Heart left ventricle (tissue), 16 donors: Measurements from ENCODE around the gene C19orf12. TPM values are rescaled to one million over a fixed set of nuclear protein-coding genes. Genes with fewer than 3 reads are reported as not detected.

Experiments used
- ATAC-seq, 4 donors: fragments of 200-7000 bp; cut with Tn5 transposase; one replicate each; pipeline ENCODE4 v1.9.1; 2020 to 2022; ENCODE audit warnings: moderate library complexity in 4 of 4, mild to moderate bottlenecking in 3 of 4, moderate number of reproducible peaks in 1 of 4
- DNase-seq, 5 donors: peaks; one replicate each; pipeline ENCODE4 v3.0.0-alpha.2; 2020
- H3K27ac ChIP-seq, 12 donors: fragments of 200-600 bp; sonication (generic) in 4 of 12; one replicate each; pipeline versions ENCODE4 v1.5.0 to v1.8.0; 2016 to 2022; ENCODE audit warnings: mild to moderate bottlenecking in 2 of 12
- H3K27me3 ChIP-seq, 9 donors: fragments of 200-600 bp; sonication (generic) in 2 of 9; one replicate each; pipeline versions ENCODE4 v1.5.1 to v1.8.0; 2016 to 2022; ENCODE audit warnings: mild to moderate bottlenecking in 3 of 9
- H3K36me3 ChIP-seq, 9 donors: fragments of 200-600 bp; sonication (generic) in 2 of 9; one replicate each; pipeline versions ENCODE4 v1.5.0 to v1.8.0; 2018 to 2022; ENCODE audit warnings: mild to moderate bottlenecking in 2 of 9
- H3K4me1 ChIP-seq, 12 donors: fragments of 200-600 bp; sonication (generic) in 4 of 12; one replicate each; pipeline versions ENCODE4 v1.5.0 to v1.8.0; 2016 to 2022; ENCODE audit warnings: mild to moderate bottlenecking in 3 of 12
- H3K4me3 ChIP-seq, 12 donors: fragments of 200-600 bp; sonication (generic) in 4 of 12; one replicate each; pipeline versions ENCODE4 v1.5.0 to v1.8.0; 2017 to 2022; ENCODE audit warnings: mild to moderate bottlenecking in 9 of 12, moderate library complexity in 4 of 12
- H3K9me3 ChIP-seq, 12 donors: fragments of 200-600 bp; sonication (generic) in 4 of 12; one replicate each; pipeline versions ENCODE4 v1.5.0 to v1.8.0; 2016 to 2022; ENCODE audit warnings: mild to moderate bottlenecking in 1 of 12
- CTCF ChIP-seq, 12 donors: fragments of 200-600 bp; sonication (generic) in 4 of 12; IDR thresholded peaks; one replicate each; pipeline versions ENCODE4 v1.5.0 to v1.8.0; 2018 to 2022; ENCODE audit warnings: antibody characterized with exemption in 12 of 12, mild to moderate bottlenecking in 5 of 12
- POLR2A ChIP-seq, 2 donors: fragments of 450-650 bp; IDR thresholded peaks; one replicate each; pipeline ENCODE4 v1.6.1; 2017; ENCODE audit warnings: antibody characterized with exemption in 2 of 2, mild to moderate bottlenecking in 2 of 2, moderate library complexity in 2 of 2
- WGBS, 4 donors: extraction: QIAGEN DNeasy Blood & Tissue Kit in 2 of 4; methylation state at CpG; one replicate each; pipeline versions ENCODE4 v1.1.5 to v1.1.7; 2013 to 2018; 5-methylcytosine and 5-hydroxymethylcytosine counted together
- intact Hi-C, 10 donors: fragments of 100-400 bp; cut with DNase I; formaldehyde crosslinking; loops; one replicate each; pipeline versions ENCODE4 v1.11.1 to v1.14.2; 2022
- polyA plus RNA-seq, 2 donors: library from polyadenylated mRNA; stranded (reverse); fragments of 200-250 nt; gene quantifications; one replicate each; pipeline ENCODE4 v1.2.3, GENCODE V29; 2013
- total RNA-seq, 9 donors: library from RNA; depleted of rRNA in 2 of 9; stranded (reverse); fragments of >200 nt in 2 of 9; fragmentation: NEBNext Ultra II Directional in 3 of 9; extraction: Animal tissue kit (Norgen Biotek cat#: 25700) in 3 of 9; gene quantifications; one replicate each; pipeline versions ENCODE4 v1.1.0 to v1.2.4, GENCODE V29; 2016 to 2023
- donor health status: ischemic (EF 13 %, LVEDD 7.1; RV severe dilation, severe dysfunction).
- donor health status: healthy with polysubstance abuse.
- donor health status: DM: no; HTN: yes; CAD: no.
- donor health status: DM: no; HTN: no; CAD: no.
- donor health status: ischemic (EF 25% LVEDD 6.9; RV normal size, moderate dysfunction).
- donor health status: ischemic (EF 25% LVEDD 5.7; RV mildly dilated, moderate dysfunction).
- donor health status: healthy.
- donor health status: DM: yes; HTN: yes; CAD: no.
- donor health status: ischemic (EF 35%, LVEDD 5.7; RV mildly dilated, moderate dysfunction).
- donor health status: nonischemic (EF 11% LVEDD 7.7; RV severe dilation, severe dysfunction).
- donor health status: DM: yes; HTN: yes; CAD: no.
- donor health status: PGD.
- donor health status: ischemic (EF 29% LVEDD 5.4; RV normal size, mild dysfunction).
- donor health status: nonischemic (EF 23%, LVEDD 6.1; RV moderate dilation, normal function).

C19orf12 gene
- total and polyA plus RNA-seq, 11 donors: 34.0 to 80.3 (median 47.1) TPM

- ATAC-seq (peak; percentile 91 to 98 (median 96)), DNase-seq (peak; percentile 72 to 90 (median 86))
- 71 to 73% (median 73%) methylated on average over 15 to 19 of the region's 19 CpGs for WGBS, 4 donors
- H3K4me3 ChIP-seq: no peak overlapping the region
- peak; percentile 82 to 95 (median 87) for TF ChIP-seq CTCF (IDR thresholded peaks at IDR 0.05)
- TF ChIP-seq POLR2A (IDR thresholded peaks at IDR 0.05): no peak
- peaks cover 0 to 7% (median 2%) of the 10 kb centered on the region in 12 donors for H3K4me1 ChIP-seq
- peak overlapping the region in 1 of 12 donors; percentile 40 for H3K27ac ChIP-seq
- H3K9me3 ChIP-seq: peaks cover 0 to 10% (median 7%) of the 10 kb centered on the region in 12 donors
- H3K27me3 ChIP-seq: no peaks in the 10 kb centered on the region
- intact Hi-C loops: loop anchor here in 9 of 10 donors (1.0 to 5.0 kb wide), 3 partner anchors 21 to 83 kb away; no protein-coding TSS in a partner anchor
- no peaks in the 10 kb centered on the region for H3K36me3 ChIP-seq
These were observed 20.1 kb downstream of the C19orf12 start for GRCh38 chr19:29694669-29695627.

GRCh38 chr19:29694161-29694560, 20.9 kb downstream of the C19orf12 start:
- Histone ChIP-seq H3K4me3 (no peak overlapping the region), H3K36me3 (no peaks in the 10 kb centered on the region), H3K27ac (peak overlapping the region in 1 of 12 donors; percentile 48), H3K4me1 (peaks cover 0 to 7% (median 2%) of the 10 kb centered on the region in 12 donors), H3K27me3 (no peaks in the 10 kb centered on the region), H3K9me3 (peaks cover 0 to 10% (median 7%) of the 10 kb centered on the region in 12 donors)
- TF ChIP-seq POLR2A (IDR thresholded peaks at IDR 0.05): no peak
- no peak for TF ChIP-seq CTCF (IDR thresholded peaks at IDR 0.05)
- DNase-seq: no peak
- no peak for ATAC-seq
- intact Hi-C loops: loop anchor here in 8 of 10 donors (1.0 to 5.0 kb wide), 3 partner anchors 22 to 82 kb away; no protein-coding TSS in a partner anchor
- WGBS, 4 donors: 81 to 92% (median 90%) methylated on average over 5 of the region's 5 CpGs

- Histone ChIP-seq H3K4me3 (no peak overlapping the region), H3K9me3 (peaks cover 0 to 10% (median 7%) of the 10 kb centered on the region in 12 donors), H3K27ac (no peak overlapping the region), H3K27me3 (no peaks in the 10 kb centered on the region), H3K4me1 (peaks cover 0 to 10% (median 2%) of the 10 kb centered on the region in 12 donors), H3K36me3 (no peaks in the 10 kb centered on the region)
- no peak for DNase-seq
- ATAC-seq: peak in 1 of 4 donors; percentile 17
- intact Hi-C loops: loop anchor here in 4 of 10 donors (1.0 to 5.0 kb wide), 3 partner anchors 79 to 81 kb away; no protein-coding TSS in a partner anchor
- TF ChIP-seq CTCF (IDR thresholded peaks at IDR 0.05): peak in 10 of 12 donors; percentile 14 to 45 (median 34)
- TF ChIP-seq POLR2A (IDR thresholded peaks at IDR 0.05): no peak
- WGBS, 4 donors: 42 to 55% (median 48%) methylated on average over 2 of the region's 2 CpGs
These were observed 24.2 kb downstream of the C19orf12 start for GRCh38 chr19:29690842-29691241.
